Natural killer cell treated with Interleukin-12 subunit alpha and Interleukin-12 subunit beta and Interleukin-15 and Interleukin-18, amount 100 ng/mL, for 72 hours (primary cell): ENCODE data around the gene ARHGAP27. TPM values are rescaled to one million over a fixed set of nuclear protein-coding genes. Genes with fewer than 3 reads are reported as not detected.

Experiments used
- ATAC-seq, 2 donors: fragments of 150-1000 bp; cut with Tn5 transposase in 1 of 2; sonication (Bioruptor Pico), chemical (Tn5 transposase) in 1 of 2; 2 replicates each; pipeline ENCODE4 v1.10.0; 2021
- DNase-seq: peaks from one replicate; pipeline ENCODE4 v3.0.0; 2022; ENCODE audit warnings: low spot score
- H3K27ac Mint-ChIP-seq, 2 donors: 1 replicate in 1 of 2; 2 replicates in 1 of 2; pipeline ENCODE4 v1.8.0; 2022; ENCODE audit warnings: mixed read lengths in 2 of 2, mild to moderate bottlenecking in 1 of 2, moderate library complexity in 1 of 2
- H3K27me3 Mint-ChIP-seq, 2 donors: 1 replicate in 1 of 2; 2 replicates in 1 of 2; pipeline ENCODE4 v1.8.0; 2022; ENCODE audit warnings: mixed read lengths in 2 of 2
- H3K36me3 Mint-ChIP-seq: one replicate; pipeline ENCODE4 v1.8.0; 2022; ENCODE audit warnings: mixed read lengths
- H3K4me1 Mint-ChIP-seq, 2 donors: 1 replicate in 1 of 2; 2 replicates in 1 of 2; pipeline ENCODE4 v1.8.0; 2022; ENCODE audit warnings: low read depth in 2 of 2, mixed read lengths in 2 of 2, mild to moderate bottlenecking in 1 of 2
- H3K4me3 Mint-ChIP-seq: one replicate; pipeline ENCODE4 v1.8.0; 2022; ENCODE audit warnings: mixed read lengths
- H3K9me3 Mint-ChIP-seq: 2 replicates; pipeline ENCODE4 v1.8.0; 2022; ENCODE audit warnings: mixed read lengths
- total RNA-seq, 2 donors: library from RNA; stranded (reverse); gene quantifications; one replicate each; pipeline ENCODE4 v1.2.3, GENCODE V29; 2022

ARHGAP27 gene
- total RNA-seq, 2 donors from 2014 or later = 79.1 to 102 TPM

- Mint-ChIP-seq H3K27me3 (no peaks in the 10 kb centered on the region), H3K36me3 (peaks cover 14% of the 10 kb centered on the region), H3K4me1 (peaks cover 9 to 10% of the 10 kb centered on the region in 2 donors), H3K27ac (peak overlapping the region in 1 of 2 donors; percentile 14), H3K4me3 (no peak overlapping the region), H3K9me3 (no peaks in the 10 kb centered on the region)
- DNase-seq (no peak), ATAC-seq (no peak)
Measured at GRCh38 chr17:45398800-45399199, 33.9 kb downstream of the ARHGAP27 start.

DNA sequence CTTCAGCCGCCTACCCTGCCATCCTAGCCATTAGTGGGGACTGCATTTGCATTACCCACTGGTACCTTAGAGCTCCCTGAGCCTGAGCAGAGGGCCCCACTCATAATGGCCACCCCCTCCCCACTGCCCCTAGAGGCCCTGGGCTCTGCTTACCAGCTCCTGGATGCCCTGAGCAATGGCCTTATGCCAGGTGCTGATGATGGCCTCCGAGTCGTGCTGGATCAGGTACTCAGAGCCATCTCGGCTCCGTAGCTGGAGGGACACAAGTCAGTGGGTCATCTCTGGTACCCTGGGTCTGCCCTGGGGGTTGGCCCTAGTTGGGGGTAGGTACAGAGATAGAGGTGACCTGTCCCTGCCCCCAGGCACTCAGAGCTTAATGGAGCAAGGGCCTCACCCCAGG, 34.9 kb downstream of the ARHGAP27 start:
- DNase-seq (no peak), ATAC-seq (no peak)
- no peak overlapping the region for H3K27ac Mint-ChIP-seq
- no peaks in the 10 kb centered on the region for H3K9me3 Mint-ChIP-seq
- peaks cover 14% of the 10 kb centered on the region for H3K36me3 Mint-ChIP-seq
- H3K4me3 Mint-ChIP-seq = no peak overlapping the region
- H3K27me3 Mint-ChIP-seq = no peaks in the 10 kb centered on the region
- peaks cover 16 to 18% of the 10 kb centered on the region in 2 donors for H3K4me1 Mint-ChIP-seq

DNA sequence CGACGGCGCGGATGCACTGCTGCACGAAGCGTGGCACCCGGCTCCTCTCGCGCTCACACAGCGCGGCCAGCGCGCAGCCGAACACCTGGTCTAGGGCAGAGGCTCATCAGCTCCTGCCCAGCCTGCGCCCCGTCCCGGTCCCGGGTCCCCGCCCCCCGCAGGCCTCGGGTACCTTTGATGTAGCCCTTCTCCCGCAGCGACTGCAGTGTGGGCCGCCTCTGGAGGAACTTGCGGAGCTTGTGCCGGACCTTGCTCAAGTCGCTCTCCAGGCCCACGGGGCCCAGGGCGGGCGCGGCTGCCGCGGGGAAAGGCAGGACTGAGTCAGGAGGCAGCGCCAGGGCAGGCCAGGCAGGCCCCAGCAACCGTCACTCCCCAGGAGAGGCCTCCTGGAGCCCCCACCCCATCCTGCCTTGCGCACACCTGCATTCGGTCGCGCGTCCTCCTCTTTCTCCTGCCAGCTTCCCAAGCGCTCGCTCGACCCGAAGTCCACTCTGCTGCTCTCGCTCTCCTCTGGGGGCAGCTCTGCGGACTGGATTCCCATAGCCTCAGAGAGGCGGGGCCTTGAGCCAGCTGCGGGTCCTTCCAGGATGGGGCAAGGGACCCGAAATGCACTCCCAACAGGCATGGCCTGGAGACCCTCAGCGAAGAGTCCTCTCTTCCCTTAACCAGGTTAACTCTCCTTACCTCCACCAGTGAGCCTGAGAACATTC, 36.0 kb downstream of the ARHGAP27 start:
- peak in 1 of 2 donors; percentile 25 for ATAC-seq
- Mint-ChIP-seq H3K4me3 (no peak overlapping the region), H3K36me3 (peaks cover 11% of the 10 kb centered on the region)

GRCh38 chr17:45395569-45396415, 36.9 kb downstream of the ARHGAP27 start:
- Mint-ChIP-seq H3K27me3 (no peaks in the 10 kb centered on the region), H3K27ac (no peak overlapping the region), H3K9me3 (no peaks in the 10 kb centered on the region), H3K36me3 (peaks cover 7% of the 10 kb centered on the region), H3K4me3 (no peak overlapping the region), H3K4me1 (peaks cover 18 to 25% of the 10 kb centered on the region in 2 donors)
- DNase-seq = no peak
- no peak for ATAC-seq

More for the DNA sequence above, 36.0 kb downstream of the ARHGAP27 start:
- Mint-ChIP-seq H3K27me3 (no peaks in the 10 kb centered on the region), H3K9me3 (no peaks in the 10 kb centered on the region), H3K27ac (peak overlapping the region in 1 of 2 donors; percentile 52), H3K4me1 (peaks cover 15 to 19% of the 10 kb centered on the region in 2 donors)
- DNase-seq = no peak

DNA sequence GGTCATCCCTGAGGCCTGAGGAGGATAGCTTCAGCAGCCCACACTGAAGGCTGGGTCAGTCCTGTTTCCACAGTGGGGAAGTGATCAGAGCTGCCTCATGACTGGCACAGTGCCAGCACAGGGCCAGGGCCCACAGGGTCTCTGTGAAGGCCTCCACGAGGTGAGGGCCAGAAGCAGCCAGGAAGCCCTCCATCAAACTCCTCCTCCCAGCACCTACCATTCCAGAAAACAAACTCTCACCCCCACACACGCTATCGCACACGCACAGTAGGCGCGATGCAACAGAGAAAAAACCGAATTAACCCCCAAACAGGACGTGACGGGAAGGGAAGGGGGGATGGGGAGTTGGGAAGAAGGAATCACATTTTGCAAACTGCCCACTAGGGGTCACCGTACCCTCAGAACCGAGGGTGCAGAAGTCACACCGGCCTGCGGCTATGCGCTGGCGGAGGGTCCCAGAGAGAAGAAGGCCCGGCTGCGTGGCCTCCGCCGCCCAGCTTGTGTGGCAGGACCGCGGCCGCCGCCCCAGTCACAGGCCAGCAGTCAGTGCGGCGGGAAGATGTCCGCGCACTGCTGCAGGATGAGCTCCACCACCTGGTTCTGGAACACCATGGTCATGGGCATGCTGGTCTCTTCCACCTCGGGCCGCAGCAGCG, 37.6 kb downstream of the ARHGAP27 start:
- DNase-seq = no peak
- no peaks in the 10 kb centered on the region for H3K9me3 Mint-ChIP-seq
- H3K36me3 Mint-ChIP-seq = peaks cover 7% of the 10 kb centered on the region
- H3K27ac Mint-ChIP-seq = no peak overlapping the region
- no peaks in the 10 kb centered on the region for H3K27me3 Mint-ChIP-seq
- no peak overlapping the region for H3K4me3 Mint-ChIP-seq
- peak; percentile 10 to 43 for ATAC-seq
- peaks cover 18 to 25% of the 10 kb centered on the region in 2 donors for H3K4me1 Mint-ChIP-seq

GRCh38 chr17:45394564-45394912, 38.1 kb downstream of the ARHGAP27 start:
- H3K4me1 Mint-ChIP-seq = peaks cover 18 to 25% of the 10 kb centered on the region in 2 donors
- H3K27ac Mint-ChIP-seq = no peak overlapping the region
- H3K4me3 Mint-ChIP-seq = no peak overlapping the region
- no peaks in the 10 kb centered on the region for H3K9me3 Mint-ChIP-seq
- DNase-seq (no peak), ATAC-seq (no peak)
- no peaks in the 10 kb centered on the region for H3K27me3 Mint-ChIP-seq
- H3K36me3 Mint-ChIP-seq = peaks cover 7% of the 10 kb centered on the region

GRCh38 chr17:45394091-45394490, 38.6 kb downstream of the ARHGAP27 start:
- Mint-ChIP-seq H3K4me3 (no peak overlapping the region), H3K36me3 (peaks cover 7% of the 10 kb centered on the region), H3K27me3 (no peaks in the 10 kb centered on the region), H3K27ac (no peak overlapping the region), H3K4me1 (peaks cover 18 to 26% of the 10 kb centered on the region in 2 donors), H3K9me3 (no peaks in the 10 kb centered on the region)
- DNase-seq (no peak), ATAC-seq (no peak)

- ATAC-seq = no peak
- peak overlapping the region in 1 of 2 donors; percentile 60 for H3K27ac Mint-ChIP-seq
Measured at GRCh38 chr17:45393411-45393810, 39.3 kb downstream of the ARHGAP27 start.

DNA sequence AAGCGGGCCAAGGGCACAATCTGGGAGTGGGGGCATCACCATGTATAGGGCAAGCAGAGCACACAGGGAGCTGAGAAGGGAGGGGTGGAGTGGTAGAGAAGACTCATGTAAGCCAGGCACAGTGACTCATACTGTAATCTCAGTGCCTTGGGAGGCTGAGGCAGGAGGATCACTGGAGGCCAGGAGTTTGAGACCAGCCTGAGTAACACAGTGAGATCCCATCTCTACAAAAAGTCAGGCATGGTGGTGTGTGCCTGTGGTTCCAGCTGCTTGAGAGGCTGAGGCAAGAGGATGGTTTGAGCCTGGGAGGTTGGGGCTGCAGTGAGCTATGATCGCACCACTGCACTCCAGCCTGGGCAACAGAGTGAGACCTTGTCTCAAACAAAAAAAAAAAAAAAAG, 40.8 kb downstream of the ARHGAP27 start:
- H3K36me3 Mint-ChIP-seq = peaks cover 1% of the 10 kb centered on the region
- no peak overlapping the region for H3K4me3 Mint-ChIP-seq
- H3K27ac Mint-ChIP-seq = peak overlapping the region in 1 of 2 donors; percentile 39
- DNase-seq (no peak), ATAC-seq (no peak)
- peaks cover 2 to 9% of the 10 kb centered on the region in 2 donors for H3K27me3 Mint-ChIP-seq
- no peaks in the 10 kb centered on the region for H3K9me3 Mint-ChIP-seq
- peaks cover 21 to 24% of the 10 kb centered on the region in 2 donors for H3K4me1 Mint-ChIP-seq

More at GRCh38 chr17:45393411-45393810, 39.3 kb downstream of the ARHGAP27 start:
- H3K4me1 Mint-ChIP-seq = peaks cover 24 to 25% of the 10 kb centered on the region in 2 donors
- no peak overlapping the region for H3K4me3 Mint-ChIP-seq
- no peaks in the 10 kb centered on the region for H3K9me3 Mint-ChIP-seq
- H3K27me3 Mint-ChIP-seq = peaks cover 0 to 2% of the 10 kb centered on the region in 2 donors
- no peak for DNase-seq
- H3K36me3 Mint-ChIP-seq = peaks cover 7% of the 10 kb centered on the region

- DNase-seq = no peak
- peaks cover 21 to 24% of the 10 kb centered on the region in 2 donors for H3K4me1 Mint-ChIP-seq
- peak overlapping the region in 1 of 2 donors; percentile 39 for H3K27ac Mint-ChIP-seq
- H3K36me3 Mint-ChIP-seq = no peaks in the 10 kb centered on the region
- ATAC-seq = no peak
- H3K9me3 Mint-ChIP-seq = no peaks in the 10 kb centered on the region
- H3K27me3 Mint-ChIP-seq = peaks cover 2 to 9% of the 10 kb centered on the region in 2 donors
- no peak overlapping the region for H3K4me3 Mint-ChIP-seq
Measured at GRCh38 chr17:45391291-45391690, 41.4 kb downstream of the ARHGAP27 start.

GRCh38 chr17:45389354-45389753, 43.3 kb downstream of the ARHGAP27 start:
- ATAC-seq = no peak
- Mint-ChIP-seq H3K27me3 (peaks cover 7 to 9% of the 10 kb centered on the region in 2 donors), H3K27ac (peak overlapping the region in 1 of 2 donors; percentile 18), H3K4me1 (peaks cover 29 to 33% of the 10 kb centered on the region in 2 donors), H3K9me3 (no peaks in the 10 kb centered on the region), H3K4me3 (no peak overlapping the region), H3K36me3 (no peaks in the 10 kb centered on the region)
- no peak for DNase-seq

DNA sequence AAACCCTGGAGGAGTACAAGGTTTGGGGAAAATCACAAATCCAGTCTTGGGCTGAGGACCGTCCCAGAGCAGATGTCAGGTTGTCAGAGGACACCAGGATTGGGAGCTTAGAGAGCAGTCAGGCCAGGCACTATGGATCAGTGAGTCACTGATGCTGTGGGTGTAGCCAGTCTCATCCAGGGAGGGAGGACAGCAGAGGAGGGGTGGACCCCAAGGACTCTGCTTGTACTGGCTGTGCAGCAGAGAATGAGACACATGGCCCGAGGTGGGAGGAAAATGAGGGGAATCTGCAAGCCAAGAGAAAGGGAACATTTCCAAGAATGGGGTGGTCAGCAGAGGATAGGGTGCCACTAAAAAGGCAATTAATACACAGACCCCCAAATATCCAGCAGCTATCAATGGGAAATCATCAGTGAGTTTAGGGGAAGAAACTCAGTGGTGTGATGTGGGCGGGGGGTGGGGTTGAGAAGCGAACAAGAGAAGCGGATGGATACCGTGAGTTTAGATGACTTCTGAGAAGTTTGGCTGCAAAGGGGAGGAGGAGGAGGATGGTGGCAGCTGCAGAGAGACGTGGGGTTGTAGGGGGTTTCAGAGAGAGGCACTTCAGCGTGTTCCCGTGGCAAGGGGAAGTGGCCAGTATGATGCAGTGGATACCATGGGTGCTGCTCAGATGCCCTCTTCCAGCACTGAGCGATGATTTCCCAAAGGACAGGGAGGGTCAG, 43.9 kb downstream of the ARHGAP27 start:
- H3K27ac Mint-ChIP-seq = peak overlapping the region in 1 of 2 donors; percentile 18
- peaks cover 34 to 38% of the 10 kb centered on the region in 2 donors for H3K4me1 Mint-ChIP-seq
- no peak for DNase-seq
- no peaks in the 10 kb centered on the region for H3K9me3 Mint-ChIP-seq
- H3K27me3 Mint-ChIP-seq = peaks cover 9 to 13% of the 10 kb centered on the region in 2 donors
- no peak overlapping the region for H3K4me3 Mint-ChIP-seq
- H3K36me3 Mint-ChIP-seq = no peaks in the 10 kb centered on the region
- ATAC-seq = no peak

- DNase-seq (no peak), ATAC-seq (no peak)
- Mint-ChIP-seq H3K36me3 (no peaks in the 10 kb centered on the region), H3K4me3 (no peak overlapping the region), H3K4me1 (peaks cover 27 to 35% of the 10 kb centered on the region in 2 donors), H3K27me3 (peaks cover 13 to 17% of the 10 kb centered on the region in 2 donors), H3K9me3 (no peaks in the 10 kb centered on the region), H3K27ac (no peak overlapping the region)
Measured at GRCh38 chr17:45387739-45388138, 44.9 kb downstream of the ARHGAP27 start.
